ENCODE data around the gene TRPC4.

- no peak for TF ChIP-seq CTCF (conservative IDR thresholded peaks at IDR 0.05; ENCODE audit: low read length)
- no peak for TF ChIP-seq EZH2phosphoT487 (IDR thresholded peaks at IDR 0.05; ENCODE audit: borderline replicate concordance)
Measured at GRCh38 chr13:37616131-37616530, 253.4 kb downstream of the TRPC4 start.
